SK-N-SH (cell line): ENCODE results near the gene DNASE1L3. TPM values are rescaled to one million over a fixed set of nuclear protein-coding genes. Genes with fewer than 3 reads are reported as not detected.

Source experiments
- CTCF ChIA-PET: fragments of 300-600, 350-600 bp; formaldehyde crosslinking; extraction: SDS; loops from one replicate; lab custom pipeline; 2021; lab: Yijun Ruan, JAX
- POLR2A ChIA-PET: fragments of 350-600 bp; sonication (Branson Sonifier 250); formaldehyde crosslinking; extraction: SDS; loops from one replicate; lab custom pipeline; 2020; ENCODE audit warnings: antibody characterized with exemption, inconsistent platforms; lab: Yijun Ruan, JAX
- DNase-seq: peaks from one replicate; pipeline ENCODE4 v3.0.0; 2012
- H2AFZ ChIP-seq: fragments of 200-600 bp; sonication (generic); 2 replicates; pipeline ENCODE4 v1.8.1; 2016; ENCODE audit warnings: antibody characterized with exemption, mild to moderate bottlenecking, low read depth
- H3F3A ChIP-seq: fragments of 200-600 bp; sonication (generic); replicated peaks from 2 replicates; pipeline ENCODE3; 2016; ENCODE audit warnings: antibody characterized with exemption, mild to moderate bottlenecking; ENCODE audit not compliant: insufficient read depth
- H3K27ac ChIP-seq, 2 experiments: fragments of 200-500 bp in 1 of 2; fragments of 200-600 bp in 1 of 2; sonication (Bioruptor generic) in 1 of 2; sonication (generic), shearing (Covaris generic) in 1 of 2; 2 replicates each; pipeline versions ENCODE4 v1.5.1 to v1.6.1; 2014 to 2016; ENCODE audit warnings: low read depth in 2 of 2, inconsistent platforms in 1 of 2, low read length in 1 of 2, mild to moderate bottlenecking in 1 of 2, mixed read lengths in 1 of 2
- H3K27me3 ChIP-seq: fragments of 200-600 bp; sonication (generic), shearing (Covaris generic); 2 replicates; pipeline ENCODE4 v1.6.1; 2016; ENCODE audit warnings: mixed run types; ENCODE audit not compliant: insufficient read depth
- H3K36me3 ChIP-seq, 2 experiments: fragments of 200-500 bp in 1 of 2; fragments of 200-600 bp in 1 of 2; sonication (Bioruptor generic) in 1 of 2; sonication (generic) in 1 of 2; replicated peaks in 1 of 2; 2 replicates each; pipeline versions ENCODE3 to v1.5.1; 2014 to 2016; ENCODE audit warnings: low read length in 1 of 2, mild to moderate bottlenecking in 1 of 2; ENCODE audit not compliant: insufficient read depth in 2 of 2, control insufficient read depth in 1 of 2
- H3K4me1 ChIP-seq, 2 experiments: fragments of 200-500 bp in 1 of 2; fragments of 200-600 bp in 1 of 2; sonication (Bioruptor generic) in 1 of 2; sonication (generic), shearing (Covaris generic) in 1 of 2; 2 replicates each; pipeline versions ENCODE4 v1.5.1 to v1.6.1; 2014 to 2016; ENCODE audit warnings: low read depth in 1 of 2, low read length in 1 of 2, mixed run types in 1 of 2; ENCODE audit not compliant: insufficient read depth in 2 of 2, control insufficient read depth in 1 of 2
- H3K4me2 ChIP-seq: fragments of 200-600 bp; sonication (generic), shearing (Covaris generic); 2 replicates; pipeline ENCODE4 v1.6.1; 2017; ENCODE audit warnings: mixed run types
- H3K4me3 ChIP-seq, 2 experiments: fragments of 200-500 bp in 1 of 2; fragments of 200-600 bp in 1 of 2; sonication (Bioruptor generic) in 1 of 2; sonication (generic), shearing (Covaris generic) in 1 of 2; 2 replicates each; pipeline versions ENCODE4 v1.5.1 to v1.8.1; 2014 to 2016; ENCODE audit warnings: low read depth in 2 of 2, inconsistent platforms in 1 of 2, low read length in 1 of 2, mild to moderate bottlenecking in 1 of 2, mixed read lengths in 1 of 2, moderate library complexity in 1 of 2
- H3K79me2 ChIP-seq: fragments of 200-600 bp; sonication (generic); 2 replicates; pipeline ENCODE4 v1.8.1; 2017; ENCODE audit warnings: mild to moderate bottlenecking; ENCODE audit not compliant: insufficient read depth
- H3K9ac ChIP-seq: fragments of 200-600 bp; sonication (generic); 2 replicates; pipeline ENCODE4 v1.6.1; 2017; ENCODE audit warnings: mixed run types
- H3K9me2 ChIP-seq: fragments of 200-600 bp; sonication (generic); 2 replicates; pipeline ENCODE4 v1.6.1; 2017; ENCODE audit warnings: mixed run types
- H3K9me3 ChIP-seq: fragments of 200-600 bp; sonication (generic); 2 replicates; pipeline ENCODE4 v1.6.1; 2017; ENCODE audit warnings: mixed run types, mild to moderate bottlenecking, moderate library complexity
- H4K20me1 ChIP-seq: fragments of 200-600 bp; sonication (generic); 2 replicates; pipeline ENCODE4 v1.6.1; 2017; ENCODE audit warnings: mild to moderate bottlenecking, mixed run types; ENCODE audit not compliant: insufficient read depth
- CHD2 ChIP-seq: fragments of 150-350 bp; IDR thresholded peaks from 2 replicates; pipeline ENCODE4 v1.6.1; 2018; ENCODE audit warnings: low read length; ENCODE audit not compliant: partially characterized antibody
- ELF1 ChIP-seq: IDR thresholded peaks from 2 replicates; pipeline ENCODE4 v1.4.0; 2012
- FOXJ3 ChIP-seq: sonication (generic); formaldehyde crosslinking; IDR thresholded peaks from 2 replicates; pipeline ENCODE4 v1.5.1; 2020; ENCODE audit warnings: mild to moderate bottlenecking, missing genetic modification reagents
- GABPA ChIP-seq: IDR thresholded peaks from 2 replicates; pipeline ENCODE4 v1.4.0; 2012; ENCODE audit warnings: low read depth, mild to moderate bottlenecking
- GATA2 ChIP-seq: sonication (generic); formaldehyde crosslinking; IDR thresholded peaks from 2 replicates; pipeline ENCODE4 v1.5.0; 2020; ENCODE audit warnings: mild to moderate bottlenecking, missing genetic modification reagents
- JUND ChIP-seq: IDR thresholded peaks from 2 replicates; pipeline ENCODE4 v1.4.0; 2012
- MEF2A ChIP-seq: IDR thresholded peaks from 2 replicates; pipeline ENCODE4 v1.4.0; 2012; ENCODE audit warnings: low read depth, borderline replicate concordance
- MXI1 ChIP-seq: IDR thresholded peaks from 2 replicates; pipeline ENCODE4 v1.6.1; 2012; ENCODE audit warnings: mild to moderate bottlenecking, low read depth, low read length, improper control_type of control experiment
- NFIC ChIP-seq: IDR thresholded peaks from 2 replicates; pipeline ENCODE4 v1.4.0; 2012; ENCODE audit warnings: borderline replicate concordance
- RAD21 ChIP-seq: IDR thresholded peaks from 2 replicates; pipeline ENCODE4 v1.6.1; 2012; ENCODE audit warnings: mild to moderate bottlenecking, low read length
- RCOR1 ChIP-seq: fragments of 150-350 bp; IDR thresholded peaks from 2 replicates; pipeline ENCODE4 v1.6.1; 2017; ENCODE audit warnings: antibody characterized with exemption, low read length
- RFX5 ChIP-seq: IDR thresholded peaks from 2 replicates; pipeline ENCODE4 v1.6.1; 2012; ENCODE audit warnings: mild to moderate bottlenecking, improper control_type of control experiment, low read length
- RXRA ChIP-seq: IDR thresholded peaks from 2 replicates; pipeline ENCODE4 v1.4.0; 2012; ENCODE audit warnings: low read depth, mild to moderate bottlenecking, borderline replicate concordance
- TEAD4 ChIP-seq: IDR thresholded peaks from 2 replicates; pipeline ENCODE4 v1.4.0; 2012; ENCODE audit warnings: mild to moderate bottlenecking, borderline replicate concordance; ENCODE audit not compliant: insufficient read depth
- WGBS: methylation state at CpG from one replicate; pipeline ENCODE4 v1.1.6; 2017; ENCODE audit warnings: low lambda C conversion rate; 5-methylcytosine and 5-hydroxymethylcytosine counted together
- polyA plus RNA-seq, 3 experiments: library from polyadenylated mRNA; depleted of rRNA; stranded (reverse); fragments of >200 nt; gene quantifications; 2 replicates each; pipeline ENCODE4 v1.2.3, GENCODE V29; 2012
- TF ChIP-seq, protein P1 (sequence below): fragments of 200-600 bp; sonication (generic); IDR thresholded peaks from 2 replicates; pipeline ENCODE4 v1.6.1; 2017; ENCODE audit warnings: antibody characterized with exemption, mild to moderate bottlenecking, moderate library complexity
- TF ChIP-seq, protein P2 (sequence below): fragments of 150-350 bp; IDR thresholded peaks from 2 replicates; pipeline ENCODE4 v1.6.1; 2016; ENCODE audit warnings: mild to moderate bottlenecking, low read depth, low read length
- TF ChIP-seq, protein P3 (sequence below): IDR thresholded peaks from 2 replicates; pipeline ENCODE4 v1.4.0; 2012; ENCODE audit warnings: low read depth
- TF ChIP-seq, protein P4 (sequence below): IDR thresholded peaks from 2 replicates; pipeline ENCODE4 v1.4.0; 2012; ENCODE audit warnings: low read depth, borderline replicate concordance

The DNASE1L3 gene
- polyA plus RNA-seq, 1 of the 3 experiments (the other 2 are of a cell fraction): not detected

DNA sequence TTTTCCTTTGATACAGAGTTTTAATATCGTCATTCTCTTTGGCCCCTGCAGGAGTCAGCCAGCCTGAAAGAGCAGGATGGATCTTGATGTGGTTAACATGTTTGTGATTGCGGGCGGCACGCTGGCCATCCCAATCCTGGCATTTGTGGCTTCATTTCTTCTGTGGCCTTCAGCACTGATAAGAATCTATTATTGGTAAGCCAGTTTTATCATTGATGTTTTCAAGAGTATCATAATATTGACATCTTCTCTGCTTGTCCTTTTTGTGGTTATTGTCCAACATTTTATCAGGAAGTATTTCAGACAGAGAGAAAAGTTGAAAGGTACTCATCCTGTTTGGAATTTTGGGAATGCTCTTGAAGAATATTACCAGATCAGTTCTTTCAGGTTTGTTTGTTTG lies 45.7 kb upstream of the DNASE1L3 start:
- ChIA-PET CTCF (no interaction called here), POLR2A (no interaction called here)
- Histone ChIP-seq H4K20me1 (no peaks in the 10 kb centered on the region), H3K79me2 (no peaks in the 10 kb centered on the region), H3K4me2 (no peak overlapping the region), H3K27me3 (no peaks in the 10 kb centered on the region), H3F3A (peaks cover 5% of the 10 kb centered on the region), H3K9me2 (no peaks in the 10 kb centered on the region), H3K9ac (no peak overlapping the region), H3K4me3 (no peak overlapping the region), H3K27ac (no peak overlapping the region), H3K36me3 (no peaks in the 10 kb centered on the region), H3K4me1 (peaks cover 0 to 13% of the 10 kb centered on the region in 2 experiments; a peak in 3 of 4 replicates), H3K9me3 (no peaks in the 10 kb centered on the region), H2AFZ (no peak overlapping the region)
- no peak for TF ChIP-seq GATA2 (CRISPR knock-in tag)
- TF ChIP-seq TEAD4: no peak
- TF ChIP-seq, protein P1, sequence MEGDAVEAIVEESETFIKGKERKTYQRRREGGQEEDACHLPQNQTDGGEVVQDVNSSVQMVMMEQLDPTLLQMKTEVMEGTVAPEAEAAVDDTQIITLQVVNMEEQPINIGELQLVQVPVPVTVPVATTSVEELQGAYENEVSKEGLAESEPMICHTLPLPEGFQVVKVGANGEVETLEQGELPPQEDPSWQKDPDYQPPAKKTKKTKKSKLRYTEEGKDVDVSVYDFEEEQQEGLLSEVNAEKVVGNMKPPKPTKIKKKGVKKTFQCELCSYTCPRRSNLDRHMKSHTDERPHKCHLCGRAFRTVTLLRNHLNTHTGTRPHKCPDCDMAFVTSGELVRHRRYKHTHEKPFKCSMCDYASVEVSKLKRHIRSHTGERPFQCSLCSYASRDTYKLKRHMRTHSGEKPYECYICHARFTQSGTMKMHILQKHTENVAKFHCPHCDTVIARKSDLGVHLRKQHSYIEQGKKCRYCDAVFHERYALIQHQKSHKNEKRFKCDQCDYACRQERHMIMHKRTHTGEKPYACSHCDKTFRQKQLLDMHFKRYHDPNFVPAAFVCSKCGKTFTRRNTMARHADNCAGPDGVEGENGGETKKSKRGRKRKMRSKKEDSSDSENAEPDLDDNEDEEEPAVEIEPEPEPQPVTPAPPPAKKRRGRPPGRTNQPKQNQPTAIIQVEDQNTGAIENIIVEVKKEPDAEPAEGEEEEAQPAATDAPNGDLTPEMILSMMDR: no peak
- no peak for TF ChIP-seq MXI1
- TF ChIP-seq, protein P2, sequence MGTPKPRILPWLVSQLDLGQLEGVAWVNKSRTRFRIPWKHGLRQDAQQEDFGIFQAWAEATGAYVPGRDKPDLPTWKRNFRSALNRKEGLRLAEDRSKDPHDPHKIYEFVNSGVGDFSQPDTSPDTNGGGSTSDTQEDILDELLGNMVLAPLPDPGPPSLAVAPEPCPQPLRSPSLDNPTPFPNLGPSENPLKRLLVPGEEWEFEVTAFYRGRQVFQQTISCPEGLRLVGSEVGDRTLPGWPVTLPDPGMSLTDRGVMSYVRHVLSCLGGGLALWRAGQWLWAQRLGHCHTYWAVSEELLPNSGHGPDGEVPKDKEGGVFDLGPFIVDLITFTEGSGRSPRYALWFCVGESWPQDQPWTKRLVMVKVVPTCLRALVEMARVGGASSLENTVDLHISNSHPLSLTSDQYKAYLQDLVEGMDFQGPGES: no peak
- no peak for TF ChIP-seq ELF1
- no peak for TF ChIP-seq RFX5
- 93% methylated on average over 4 of the region's 4 CpGs for WGBS
- no peak for DNase-seq

DNA sequence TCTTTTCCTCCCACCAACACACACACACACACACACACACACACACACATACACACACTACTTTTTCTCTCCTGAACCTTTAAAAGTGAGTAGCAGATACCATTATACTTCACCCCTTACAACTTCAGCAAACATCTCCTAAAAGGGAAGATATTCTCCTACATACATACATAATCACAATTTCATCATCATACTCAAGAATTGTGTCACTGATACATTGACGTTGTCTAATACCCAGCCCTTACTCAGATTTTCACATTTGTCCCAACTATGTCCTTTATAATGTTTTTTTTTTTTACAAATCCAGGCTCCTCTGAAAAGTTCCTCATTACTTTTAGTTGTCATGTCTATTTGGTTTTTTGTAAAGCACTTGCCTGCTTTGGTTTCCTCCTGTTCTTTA lies 45.3 kb upstream of the DNASE1L3 start:
- Histone ChIP-seq H3K27ac (no peak overlapping the region), H3K9me3 (no peaks in the 10 kb centered on the region), H3K4me3 (no peak overlapping the region), H3F3A (peaks cover 5% of the 10 kb centered on the region), H2AFZ (no peak overlapping the region), H3K27me3 (no peaks in the 10 kb centered on the region), H3K9me2 (no peaks in the 10 kb centered on the region), H3K79me2 (no peaks in the 10 kb centered on the region), H3K9ac (no peak overlapping the region), H3K36me3 (no peaks in the 10 kb centered on the region), H4K20me1 (no peaks in the 10 kb centered on the region), H3K4me2 (no peak overlapping the region), H3K4me1 (peaks cover 0 to 13% of the 10 kb centered on the region in 2 experiments; a peak in 3 of 4 replicates)
- POLR2A ChIA-PET: no interaction called here
- CTCF ChIA-PET: no interaction called here
- no peak for DNase-seq
- 87% methylated on average over 1 of the region's 1 CpG for WGBS
- TF ChIP-seq RXRA: no peak
- TF ChIP-seq, protein P3, sequence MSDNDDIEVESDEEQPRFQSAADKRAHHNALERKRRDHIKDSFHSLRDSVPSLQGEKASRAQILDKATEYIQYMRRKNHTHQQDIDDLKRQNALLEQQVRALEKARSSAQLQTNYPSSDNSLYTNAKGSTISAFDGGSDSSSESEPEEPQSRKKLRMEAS: no peak
- no peak for TF ChIP-seq RAD21
- no peak for TF ChIP-seq GATA2 (CRISPR knock-in tag)
- no peak for TF ChIP-seq JUND
- TF ChIP-seq CHD2: no peak
- TF ChIP-seq RCOR1: no peak
- TF ChIP-seq MEF2A: no peak
- TF ChIP-seq NFIC: no peak
- no peak for TF ChIP-seq TEAD4
- no peak for TF ChIP-seq FOXJ3 (CRISPR knock-in tag)
- no peak for TF ChIP-seq RFX5
- TF ChIP-seq, protein P4, sequence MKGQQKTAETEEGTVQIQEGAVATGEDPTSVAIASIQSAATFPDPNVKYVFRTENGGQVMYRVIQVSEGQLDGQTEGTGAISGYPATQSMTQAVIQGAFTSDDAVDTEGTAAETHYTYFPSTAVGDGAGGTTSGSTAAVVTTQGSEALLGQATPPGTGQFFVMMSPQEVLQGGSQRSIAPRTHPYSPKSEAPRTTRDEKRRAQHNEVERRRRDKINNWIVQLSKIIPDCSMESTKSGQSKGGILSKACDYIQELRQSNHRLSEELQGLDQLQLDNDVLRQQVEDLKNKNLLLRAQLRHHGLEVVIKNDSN: no peak
- no peak for TF ChIP-seq GABPA
